Measurements from ENCODE around the gene NUDT1. TPM values are rescaled to one million over a fixed set of nuclear protein-coding genes. Genes with fewer than 3 reads are reported as not detected.

The NUDT1 gene
- total RNA-seq, 1 donor from 2014 or later: 12.0 TPM

- Histone ChIP-seq H3K4me2 (ENCODE audit: low read length) (no peak overlapping the region), H4K20me1 (ENCODE audit: insufficient read depth, low read length) (peaks cover 26% of the 10 kb centered on the region)
- H3K9me3 Mint-ChIP-seq (ENCODE audit: unreplicated experiment): no peaks in the 10 kb centered on the region
Measured at GRCh38 chr7:2251841-2252771, 10.1 kb downstream of the NUDT1 start.

GRCh38 chr7:2253021-2253420, 11.0 kb downstream of the NUDT1 start:
- Mint-ChIP-seq H3K27me3 (ENCODE audit: low read depth, unreplicated experiment) (peaks cover 5% of the 10 kb centered on the region), H3K4me1 (ENCODE audit: low read depth, unreplicated experiment) (peaks cover 15% of the 10 kb centered on the region), H3K36me3 (ENCODE audit: low read depth, unreplicated experiment) (peaks cover 14% of the 10 kb centered on the region), H3K9me3 (ENCODE audit: unreplicated experiment) (no peaks in the 10 kb centered on the region), H3K27ac (ENCODE audit: unreplicated experiment) (no peak overlapping the region), H3K4me3 (ENCODE audit: unreplicated experiment) (no peak overlapping the region)
- TF ChIP-seq EZH2 (IDR thresholded peaks at IDR 0.05; ENCODE audit: insufficient read depth, low read length) (no peak), CTCF (IDR thresholded peaks at IDR 0.05; ENCODE audit: insufficient read depth, low read depth, low read length) (no peak)
- H3K36me3 ChIP-seq (ENCODE audit: insufficient read depth, low read length): no peaks in the 10 kb centered on the region
- peaks cover 31% of the 10 kb centered on the region for H3K4me1 ChIP-seq (ENCODE audit: insufficient read depth, low read length)
- DNase-seq (ENCODE audit: low read depth) (no peak), FAIRE-seq (no peak)
- H3K27ac ChIP-seq (ENCODE audit: low read depth, low read length): no peak overlapping the region
- no peaks in the 10 kb centered on the region for H3K9me3 ChIP-seq (ENCODE audit: insufficient read depth, low read depth, low read length)
- no peaks in the 10 kb centered on the region for H3K27me3 ChIP-seq (ENCODE audit: insufficient read depth, low read length)
- H3K79me2 ChIP-seq (ENCODE audit: insufficient read depth, low read length): no peaks in the 10 kb centered on the region
- no peak overlapping the region for H3K4me2 ChIP-seq (ENCODE audit: low read length)
- H4K20me1 ChIP-seq (ENCODE audit: insufficient read depth, low read length): peaks cover 26% of the 10 kb centered on the region
- no peak overlapping the region for H3K4me3 ChIP-seq (ENCODE audit: insufficient read depth, low read depth, low read length)
- no peak overlapping the region for H3K9ac ChIP-seq (ENCODE audit: low read length)
- no peak overlapping the region for H2AFZ ChIP-seq (ENCODE audit: low read depth, low read length)

More at GRCh38 chr7:2251841-2252771, 10.1 kb downstream of the NUDT1 start:
- H3K4me1 Mint-ChIP-seq (ENCODE audit: low read depth, unreplicated experiment): peaks cover 15% of the 10 kb centered on the region
- no peaks in the 10 kb centered on the region for H3K9me3 ChIP-seq (ENCODE audit: insufficient read depth, low read depth, low read length)
- no peak overlapping the region for H3K9ac ChIP-seq (ENCODE audit: low read length)
- H3K4me1 ChIP-seq (ENCODE audit: insufficient read depth, low read length): peaks cover 31% of the 10 kb centered on the region
- no peak for DNase-seq (ENCODE audit: low read depth)
- H3K27ac ChIP-seq (ENCODE audit: low read depth, low read length): no peak overlapping the region
- FAIRE-seq: no peak
- H3K27ac Mint-ChIP-seq (ENCODE audit: unreplicated experiment): no peak overlapping the region
- H2AFZ ChIP-seq (ENCODE audit: low read depth, low read length): no peak overlapping the region
- TF ChIP-seq CTCF (IDR thresholded peaks at IDR 0.05; ENCODE audit: insufficient read depth, low read depth, low read length) (no peak), EZH2 (IDR thresholded peaks at IDR 0.05; ENCODE audit: insufficient read depth, low read length) (no peak)
- no peaks in the 10 kb centered on the region for H3K27me3 ChIP-seq (ENCODE audit: insufficient read depth, low read length)
- no peaks in the 10 kb centered on the region for H3K79me2 ChIP-seq (ENCODE audit: insufficient read depth, low read length)
- H3K27me3 Mint-ChIP-seq (ENCODE audit: low read depth, unreplicated experiment): peaks cover 2% of the 10 kb centered on the region
- no peak overlapping the region for H3K4me3 Mint-ChIP-seq (ENCODE audit: unreplicated experiment)
- H3K36me3 ChIP-seq (ENCODE audit: insufficient read depth, low read length): no peaks in the 10 kb centered on the region
- peaks cover 14% of the 10 kb centered on the region for H3K36me3 Mint-ChIP-seq (ENCODE audit: low read depth, unreplicated experiment)
- H3K4me3 ChIP-seq (ENCODE audit: insufficient read depth, low read depth, low read length): no peak overlapping the region

Measured in astrocyte (in vitro differentiated cells and primary cell).